GM10266 (cell line): ENCODE measurements around the gene SH3GL2.

Experiments
- DNase-seq: peaks from one replicate; pipeline ENCODE4 v3.0.0; 2012; ENCODE audit errors: extremely low spot score
- TF ChIP-seq, protein P1 (sequence below): IDR thresholded peaks from 2 replicates; pipeline ENCODE4 v1.5.1; 2012; ENCODE audit warnings: mild to moderate bottlenecking, low read depth; ENCODE audit not compliant: control insufficient read depth, insufficient read depth; ENCODE audit errors: missing control alignments

SH3GL2 gene

DNA sequence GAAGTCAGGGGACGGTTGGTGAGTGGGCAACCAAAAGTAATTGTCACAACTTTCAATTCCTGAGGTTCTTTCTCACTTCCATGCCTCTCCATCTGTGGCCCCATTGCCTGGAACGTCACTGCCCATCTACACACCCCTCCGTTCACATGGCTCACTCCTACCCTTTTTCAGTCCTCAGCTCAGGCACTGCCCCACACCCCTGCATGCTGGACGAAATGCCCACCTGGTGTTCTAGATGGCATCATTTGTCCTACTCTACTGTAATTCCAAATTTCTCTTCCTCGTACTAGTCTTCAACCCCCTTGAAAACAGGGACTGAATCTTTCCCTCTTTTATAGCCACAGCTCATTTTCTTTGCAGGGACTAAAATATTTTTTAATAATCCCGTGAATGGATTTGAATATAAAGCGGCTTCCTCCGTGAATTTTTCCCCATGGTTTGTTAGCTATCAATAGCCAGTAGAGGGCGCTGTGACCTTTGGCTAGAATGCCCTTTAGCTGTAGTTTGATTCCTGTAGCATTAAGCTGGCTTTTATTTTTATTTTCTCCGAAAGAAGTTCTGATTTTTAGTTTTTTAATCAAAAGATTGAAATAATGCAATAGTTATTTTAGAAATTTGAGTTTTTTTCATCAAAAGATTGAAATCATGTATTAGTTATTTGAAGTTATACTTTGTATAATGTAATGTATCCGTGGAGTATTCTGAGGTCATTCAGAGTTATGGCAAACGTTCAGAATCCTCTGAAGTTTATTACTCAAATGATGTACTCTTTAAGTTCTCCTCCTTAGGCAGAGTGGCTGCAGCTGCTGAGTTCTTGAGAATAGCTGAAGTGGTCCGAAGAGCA, 232.1 kb downstream of the SH3GL2 start:
- peak; percentile 31 for DNase-seq
- TF ChIP-seq, protein P1, sequence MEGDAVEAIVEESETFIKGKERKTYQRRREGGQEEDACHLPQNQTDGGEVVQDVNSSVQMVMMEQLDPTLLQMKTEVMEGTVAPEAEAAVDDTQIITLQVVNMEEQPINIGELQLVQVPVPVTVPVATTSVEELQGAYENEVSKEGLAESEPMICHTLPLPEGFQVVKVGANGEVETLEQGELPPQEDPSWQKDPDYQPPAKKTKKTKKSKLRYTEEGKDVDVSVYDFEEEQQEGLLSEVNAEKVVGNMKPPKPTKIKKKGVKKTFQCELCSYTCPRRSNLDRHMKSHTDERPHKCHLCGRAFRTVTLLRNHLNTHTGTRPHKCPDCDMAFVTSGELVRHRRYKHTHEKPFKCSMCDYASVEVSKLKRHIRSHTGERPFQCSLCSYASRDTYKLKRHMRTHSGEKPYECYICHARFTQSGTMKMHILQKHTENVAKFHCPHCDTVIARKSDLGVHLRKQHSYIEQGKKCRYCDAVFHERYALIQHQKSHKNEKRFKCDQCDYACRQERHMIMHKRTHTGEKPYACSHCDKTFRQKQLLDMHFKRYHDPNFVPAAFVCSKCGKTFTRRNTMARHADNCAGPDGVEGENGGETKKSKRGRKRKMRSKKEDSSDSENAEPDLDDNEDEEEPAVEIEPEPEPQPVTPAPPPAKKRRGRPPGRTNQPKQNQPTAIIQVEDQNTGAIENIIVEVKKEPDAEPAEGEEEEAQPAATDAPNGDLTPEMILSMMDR: peak; percentile 74

DNA sequence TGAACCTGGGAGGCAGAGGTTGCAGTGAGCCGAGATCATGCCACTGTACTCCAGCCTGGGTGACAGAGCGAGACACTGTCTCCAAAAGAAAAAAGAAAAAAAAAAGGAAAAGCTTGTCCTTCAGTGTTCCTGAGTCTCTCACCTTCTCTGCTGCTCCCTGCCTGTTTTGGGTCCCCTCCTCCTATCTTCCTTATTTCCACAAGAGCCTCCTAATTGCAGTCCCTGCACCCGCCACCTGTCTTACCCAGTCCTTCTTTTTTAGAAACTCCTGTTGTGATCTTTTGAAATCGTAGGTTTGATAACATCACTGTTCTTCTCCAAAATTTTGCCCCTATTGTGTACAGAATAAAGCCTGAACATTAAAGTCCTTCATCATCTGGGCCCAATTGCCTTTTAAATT, 234.9 kb downstream of the SH3GL2 start:
- no peak for DNase-seq
- TF ChIP-seq, protein P1: no peak

DNA sequence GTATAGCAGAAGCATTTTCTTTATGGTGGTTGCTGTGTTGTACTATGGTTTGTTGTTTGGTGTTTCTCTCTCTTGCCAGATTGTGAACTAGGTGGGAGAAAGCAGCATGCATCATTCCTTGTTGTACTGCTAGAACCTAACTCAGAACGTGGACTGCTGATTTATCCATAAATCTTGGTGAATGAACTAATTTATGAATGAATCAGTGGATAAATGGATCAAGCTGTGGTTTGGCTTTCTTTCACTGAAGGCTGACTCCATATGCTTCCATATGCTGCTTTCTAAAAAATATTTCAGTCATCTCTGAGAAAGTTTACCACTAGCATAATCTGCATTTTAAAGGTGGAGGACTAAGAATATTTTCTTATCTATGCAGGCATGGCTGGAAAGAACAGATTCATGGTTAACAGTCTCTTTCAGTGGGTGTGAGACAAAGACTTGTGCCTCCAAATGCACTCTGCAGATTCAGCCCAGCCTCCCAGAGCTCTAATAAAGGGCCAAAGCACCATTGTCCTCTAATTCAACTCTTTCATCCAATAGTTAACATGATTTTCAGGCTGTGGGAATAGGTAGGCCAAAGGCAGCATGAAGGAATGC, 237.7 kb downstream of the SH3GL2 start:
- DNase-seq: no peak
- TF ChIP-seq, protein P1: no peak

DNA sequence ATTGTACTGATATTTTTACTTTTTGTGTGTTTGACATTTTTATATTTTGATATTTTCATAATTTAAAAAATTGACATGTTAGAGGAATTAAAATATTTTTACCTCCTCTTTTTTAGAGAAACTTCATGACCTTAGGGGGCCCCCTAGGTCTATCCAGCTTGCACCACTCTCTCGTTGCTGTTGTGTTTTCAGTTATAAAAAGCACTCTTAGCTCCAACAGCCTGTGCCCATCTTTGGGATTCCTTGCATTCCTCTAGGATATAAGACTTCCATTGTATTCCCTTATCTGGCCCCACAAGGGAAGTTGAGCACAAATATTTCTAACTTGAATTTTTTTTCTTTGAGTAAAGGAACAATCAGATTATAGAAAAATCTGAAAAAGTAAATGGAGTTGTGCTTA, 245.3 kb downstream of the SH3GL2 start:
- TF ChIP-seq, protein P1: no peak
- DNase-seq: no peak

DNA sequence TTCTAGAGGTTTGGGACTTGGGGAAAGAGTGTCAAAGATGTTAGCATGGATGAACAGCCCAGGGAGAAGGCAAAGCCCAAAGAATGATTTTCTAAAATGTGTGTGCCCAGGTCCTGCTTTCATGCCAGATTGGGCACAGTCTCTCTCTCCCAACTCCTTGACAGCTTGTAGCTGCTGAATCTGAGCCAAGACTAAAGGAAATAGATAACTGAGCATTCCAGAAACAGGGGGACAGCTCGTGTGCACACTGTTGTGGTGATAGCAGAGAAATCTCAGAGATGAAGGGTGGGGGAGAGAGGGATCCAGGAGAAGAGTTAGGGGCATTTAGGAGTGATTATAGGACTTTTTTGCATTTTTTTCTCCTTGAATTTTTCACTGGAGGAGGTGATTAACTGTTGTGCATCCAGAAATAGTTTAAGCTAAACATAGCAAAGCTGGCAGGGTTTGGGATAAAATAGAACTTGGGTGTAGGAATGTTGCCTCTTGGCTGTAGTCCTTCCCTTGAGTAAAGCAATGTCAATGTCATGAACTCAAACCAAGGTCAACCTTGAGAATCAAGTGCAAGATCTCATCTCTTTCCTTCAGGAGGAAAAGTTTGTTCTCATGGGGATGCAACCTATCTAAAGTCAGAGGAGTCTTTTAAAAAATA, 245.9 kb downstream of the SH3GL2 start:
- TF ChIP-seq, protein P1: no peak
- no peak for DNase-seq

DNA sequence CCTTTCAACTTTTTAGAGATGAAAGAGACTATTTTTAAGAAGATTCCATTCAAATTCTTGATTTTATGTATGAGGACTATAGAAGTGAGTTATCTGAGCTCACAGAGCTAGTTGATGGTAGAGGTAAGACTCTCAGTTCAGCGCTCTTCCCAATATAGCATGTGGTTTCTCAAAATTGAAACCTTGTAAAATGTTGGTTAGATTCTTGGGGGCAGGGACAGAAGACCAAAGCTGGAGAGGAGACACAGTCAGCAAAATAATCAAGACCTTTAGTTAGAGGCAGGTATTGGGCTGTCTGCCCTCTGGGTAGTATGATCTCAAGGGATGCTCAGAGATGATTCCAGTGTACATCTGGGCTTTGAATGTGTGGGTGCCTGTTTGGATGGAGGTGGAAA, 246.4 kb downstream of the SH3GL2 start:
- DNase-seq: no peak
- TF ChIP-seq, protein P1: no peak
